ENCODE data around the gene AKAP13. TPM values are rescaled to one million over a fixed set of nuclear protein-coding genes. Genes with fewer than 3 reads are reported as not detected.

AKAP13 gene
- total and polyA plus RNA-seq, 7 donors, result 18.2 to 126 (median 93.7) TPM

DNA sequence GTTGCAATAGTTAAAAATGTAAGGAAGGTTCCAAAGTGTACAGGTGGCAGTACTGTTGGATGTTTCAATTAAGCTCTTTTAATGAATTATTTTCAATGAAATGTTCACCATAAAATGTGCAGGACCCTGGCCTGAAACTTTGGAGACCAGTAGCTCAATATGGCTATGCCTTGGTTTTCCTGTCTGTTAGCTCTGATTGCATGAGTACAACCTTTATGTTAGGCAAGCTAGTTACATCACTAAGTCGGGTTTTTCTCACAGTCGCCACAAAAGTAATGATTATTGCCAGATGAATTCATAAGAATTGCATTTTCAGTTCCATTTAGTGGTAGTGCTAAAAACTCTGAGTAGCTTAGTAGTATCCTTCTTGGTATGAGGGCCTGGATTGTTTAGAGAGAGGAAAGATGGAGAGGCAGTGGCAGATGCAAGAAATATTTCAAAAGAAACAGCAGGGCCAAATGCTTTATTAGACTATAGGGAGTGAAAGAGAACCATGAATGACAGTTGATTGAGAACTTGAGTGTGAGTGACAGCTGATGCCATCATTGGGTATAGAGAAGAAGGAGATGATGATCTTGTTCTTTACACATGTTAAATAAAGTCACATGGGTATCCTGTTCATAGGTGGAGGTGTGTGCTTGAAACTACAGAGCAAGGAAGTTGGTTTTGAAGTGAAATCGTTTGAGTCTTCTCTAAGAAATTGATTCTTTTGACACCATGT is 109.5 kb downstream of the AKAP13 start:
- TF ChIP-seq, protein P1, sequence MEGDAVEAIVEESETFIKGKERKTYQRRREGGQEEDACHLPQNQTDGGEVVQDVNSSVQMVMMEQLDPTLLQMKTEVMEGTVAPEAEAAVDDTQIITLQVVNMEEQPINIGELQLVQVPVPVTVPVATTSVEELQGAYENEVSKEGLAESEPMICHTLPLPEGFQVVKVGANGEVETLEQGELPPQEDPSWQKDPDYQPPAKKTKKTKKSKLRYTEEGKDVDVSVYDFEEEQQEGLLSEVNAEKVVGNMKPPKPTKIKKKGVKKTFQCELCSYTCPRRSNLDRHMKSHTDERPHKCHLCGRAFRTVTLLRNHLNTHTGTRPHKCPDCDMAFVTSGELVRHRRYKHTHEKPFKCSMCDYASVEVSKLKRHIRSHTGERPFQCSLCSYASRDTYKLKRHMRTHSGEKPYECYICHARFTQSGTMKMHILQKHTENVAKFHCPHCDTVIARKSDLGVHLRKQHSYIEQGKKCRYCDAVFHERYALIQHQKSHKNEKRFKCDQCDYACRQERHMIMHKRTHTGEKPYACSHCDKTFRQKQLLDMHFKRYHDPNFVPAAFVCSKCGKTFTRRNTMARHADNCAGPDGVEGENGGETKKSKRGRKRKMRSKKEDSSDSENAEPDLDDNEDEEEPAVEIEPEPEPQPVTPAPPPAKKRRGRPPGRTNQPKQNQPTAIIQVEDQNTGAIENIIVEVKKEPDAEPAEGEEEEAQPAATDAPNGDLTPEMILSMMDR (IDR thresholded peaks at IDR 0.05), result no peak
- ATAC-seq (no peak), DNase-seq (no peak)
- no peaks in the 10 kb centered on the region for H3K27me3 ChIP-seq (ENCODE audit: insufficient read depth in 3 of 3, low read length in 2 of 3)
- no peaks in the 10 kb centered on the region for H3K9me3 ChIP-seq
- H3K4me3 ChIP-seq, result no peak overlapping the region
- H3K4me1 ChIP-seq, result no peaks in the 10 kb centered on the region
- no peaks in the 10 kb centered on the region for H3K36me3 ChIP-seq (ENCODE audit: insufficient read depth in 1 of 2, low read depth in 1 of 2)
- WGBS, 3 donors, result 81 to 88% (median 88%) methylated on average over 3 of the region's 3 CpGs
- intact Hi-C loops (cut with DNase I), result loop anchor here (10.0 kb wide), 2 partner anchors 185 to 215 kb away; no protein-coding TSS in a partner anchor
- H3K27ac ChIP-seq, result no peak overlapping the region

GRCh38 chr15:85490856-85491255 is 110.5 kb downstream of the AKAP13 start:
- Histone ChIP-seq H3K36me3 (ENCODE audit: insufficient read depth in 1 of 2, low read depth in 1 of 2) (no peaks in the 10 kb centered on the region), H3K4me1 (no peaks in the 10 kb centered on the region), H3K9me3 (no peaks in the 10 kb centered on the region), H3K27ac (no peak overlapping the region), H3K4me3 (no peak overlapping the region), H3K27me3 (ENCODE audit: insufficient read depth in 3 of 3, low read length in 2 of 3) (no peaks in the 10 kb centered on the region)
- no peak for DNase-seq
- TF ChIP-seq, protein P1 (IDR thresholded peaks at IDR 0.05), result no peak
- intact Hi-C loops (cut with DNase I), result loop anchor here (10.0 kb wide), 2 partner anchors 184 to 214 kb away; no protein-coding TSS in a partner anchor
- no peak for ATAC-seq
- 95 to 100% (median 97%) methylated on average over 1 of the region's 1 CpG for WGBS, 3 donors

DNA sequence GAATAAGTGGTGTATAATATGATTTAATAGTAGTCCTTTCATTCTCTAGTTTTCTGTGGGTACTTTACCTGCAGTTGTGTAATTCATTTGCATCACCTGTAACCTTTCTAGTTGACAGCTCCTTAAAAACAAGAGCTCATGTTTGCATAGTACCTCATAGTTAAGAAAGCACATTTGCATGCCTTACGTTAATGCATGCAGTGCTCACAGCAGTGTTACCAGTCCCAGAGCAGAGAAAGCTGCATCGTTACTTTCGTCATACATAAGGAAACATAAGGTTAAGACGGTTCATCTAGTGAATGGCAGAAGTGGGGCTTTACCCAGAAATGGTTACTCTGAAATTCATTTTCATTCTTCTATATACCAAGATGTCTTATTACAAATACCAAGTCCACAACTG is 111.3 kb downstream of the AKAP13 start:
- Histone ChIP-seq H3K4me3 (no peak overlapping the region), H3K36me3 (ENCODE audit: insufficient read depth in 1 of 2, low read depth in 1 of 2) (no peaks in the 10 kb centered on the region), H3K27ac (no peak overlapping the region), H3K4me1 (peaks cover 5% of the 10 kb centered on the region), H3K9me3 (no peaks in the 10 kb centered on the region), H3K27me3 (ENCODE audit: insufficient read depth in 3 of 3, low read length in 2 of 3) (no peaks in the 10 kb centered on the region)
- ATAC-seq (no peak), DNase-seq (no peak)
- intact Hi-C loops (cut with DNase I), result loop anchor here (10.0 kb wide), 2 partner anchors 183 to 213 kb away; no protein-coding TSS in a partner anchor
- WGBS, 3 donors, result 92 to 97% (median 95%) methylated on average over 4 of the region's 4 CpGs
- TF ChIP-seq, protein P1 (IDR thresholded peaks at IDR 0.05), result no peak

GRCh38 chr15:85492406-85492805 is 112.0 kb downstream of the AKAP13 start:
- no peak for ATAC-seq
- peaks cover 11% of the 10 kb centered on the region for H3K4me1 ChIP-seq
- no peak overlapping the region for H3K27ac ChIP-seq
- no peaks in the 10 kb centered on the region for H3K9me3 ChIP-seq
- no peaks in the 10 kb centered on the region for H3K36me3 ChIP-seq (ENCODE audit: insufficient read depth in 1 of 2, low read depth in 1 of 2)
- no peaks in the 10 kb centered on the region for H3K27me3 ChIP-seq (ENCODE audit: insufficient read depth in 3 of 3, low read length in 2 of 3)
- TF ChIP-seq, protein P1 (IDR thresholded peaks at IDR 0.05), result no peak
- intact Hi-C loops (cut with DNase I), result loop anchor here (10.0 kb wide), 2 partner anchors 182 to 212 kb away; no protein-coding TSS in a partner anchor
- no peak overlapping the region for H3K4me3 ChIP-seq
- DNase-seq, result no peak
